GM21529 (cell line): ENCODE data around the gene TMEM18.
A peak's percentile ranks its signal among the peaks of the same experiment; 100 is the strongest.
"Not testable (repeated sequence)": the region's sequence is repeated elsewhere in the genome, so short reads cannot be mapped to it uniquely, and the experiment has no call there.

ENCODE experiments used
- ATAC-seq: cut with Tn5 transposase; IDR thresholded peaks from one replicate; pipeline ENCODE4 v1.9.1; 2021; ENCODE audit not compliant: unreplicated experiment

TMEM18 gene

DNA sequence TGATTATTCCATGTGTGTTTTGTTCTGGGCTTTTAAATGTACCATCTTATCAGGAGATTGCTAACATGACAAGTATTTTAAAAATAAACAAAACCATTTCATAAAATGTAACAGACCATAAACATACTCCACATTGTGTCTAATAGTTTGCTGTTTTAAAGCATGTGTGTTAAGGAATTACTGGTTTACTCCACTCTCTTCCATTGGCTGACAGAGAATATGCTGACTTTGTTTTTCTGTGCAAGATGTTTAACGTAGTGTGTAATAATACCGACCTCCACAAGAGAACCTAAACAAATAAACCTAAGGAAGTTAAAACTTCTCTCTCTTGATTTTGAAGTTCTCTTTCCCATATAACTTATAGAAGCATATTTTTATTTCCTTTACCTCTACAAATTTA is 17.0 kb upstream of the TMEM18 start:
- no peak for ATAC-seq

DNA sequence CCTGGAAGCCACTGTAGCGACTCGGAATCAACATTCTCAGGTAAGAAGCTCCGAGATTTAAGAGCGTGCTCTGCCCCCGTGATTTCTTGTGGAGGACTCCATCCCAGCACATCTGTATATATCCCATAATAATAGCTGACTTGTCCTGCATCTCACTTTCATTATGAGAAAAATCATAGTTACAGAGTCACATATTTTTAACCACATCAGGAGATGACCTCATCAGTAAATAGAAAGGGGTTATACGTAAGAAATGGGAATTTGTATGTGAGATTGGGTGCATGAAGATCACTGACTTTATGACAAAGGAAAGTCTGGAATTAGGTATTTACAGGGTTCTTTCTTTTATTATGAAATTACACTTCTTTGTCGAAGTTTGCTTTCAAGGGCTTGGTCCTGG is 16.4 kb upstream of the TMEM18 start:
- ATAC-seq = no peak

DNA sequence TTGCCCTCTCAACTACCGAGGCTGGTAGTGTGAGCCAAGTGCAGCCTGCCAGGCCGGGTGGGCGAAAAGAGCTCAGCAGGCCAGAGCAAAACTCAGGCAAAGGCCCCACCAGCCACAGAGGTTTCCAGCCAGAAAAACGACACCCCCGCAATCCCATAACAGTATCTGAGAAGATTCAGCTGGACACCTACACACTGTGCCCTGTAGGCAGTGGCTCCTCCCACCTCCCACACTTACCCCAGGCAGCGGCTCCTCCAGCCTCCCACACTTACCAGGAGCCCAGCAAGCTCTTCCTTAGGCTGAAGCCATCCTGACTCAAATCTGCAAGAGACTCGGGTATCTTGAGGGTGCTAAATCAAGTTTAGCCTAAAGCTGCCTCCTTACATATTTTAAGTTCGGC is 15.6 kb upstream of the TMEM18 start:
- ATAC-seq = no peak

DNA sequence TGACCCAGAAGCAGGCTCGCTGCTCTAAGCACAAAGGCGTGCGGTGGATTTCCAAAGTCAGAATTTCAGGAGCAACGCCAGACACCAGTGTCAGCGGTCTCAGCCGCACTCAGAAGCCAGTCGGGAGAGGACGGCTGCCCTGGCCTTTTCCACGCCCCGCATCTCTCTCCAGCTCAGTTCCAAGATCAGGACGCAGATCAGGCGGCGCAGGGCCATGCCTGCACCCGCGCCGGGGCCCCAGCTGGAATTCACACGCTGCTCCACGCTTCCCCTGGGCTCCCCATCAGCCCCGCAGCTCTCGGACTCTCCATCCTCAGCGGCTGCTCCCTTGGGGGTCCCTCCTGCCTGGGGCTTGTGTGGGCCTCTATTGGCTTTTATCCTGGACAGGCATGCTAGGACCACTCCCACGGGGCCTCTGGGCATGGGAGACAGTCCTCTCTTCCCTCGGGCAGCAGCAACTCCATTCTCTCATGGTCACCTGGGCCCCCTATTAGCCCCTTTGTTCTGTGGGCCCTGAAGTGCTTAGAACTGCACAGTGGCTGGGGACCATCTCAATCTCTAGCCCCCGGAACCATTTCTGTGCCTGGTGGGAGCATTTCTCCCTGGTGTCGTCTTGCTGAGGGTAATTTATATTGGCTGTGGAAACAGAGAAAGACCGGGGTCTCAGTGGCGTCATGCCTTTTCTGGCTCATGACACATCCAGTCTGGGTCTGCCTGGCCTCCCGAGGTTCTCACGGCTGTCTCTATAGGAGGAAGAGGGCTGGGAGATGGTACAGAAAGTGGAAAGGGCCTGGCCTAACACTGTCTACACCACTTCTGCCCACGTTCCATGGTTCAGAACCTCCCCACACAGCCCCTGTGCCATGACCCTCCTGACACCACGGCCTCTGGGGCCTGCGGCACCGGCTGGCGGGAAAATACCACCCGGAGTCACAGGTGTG is 14.9 kb upstream of the TMEM18 start:
- ATAC-seq = no peak

DNA sequence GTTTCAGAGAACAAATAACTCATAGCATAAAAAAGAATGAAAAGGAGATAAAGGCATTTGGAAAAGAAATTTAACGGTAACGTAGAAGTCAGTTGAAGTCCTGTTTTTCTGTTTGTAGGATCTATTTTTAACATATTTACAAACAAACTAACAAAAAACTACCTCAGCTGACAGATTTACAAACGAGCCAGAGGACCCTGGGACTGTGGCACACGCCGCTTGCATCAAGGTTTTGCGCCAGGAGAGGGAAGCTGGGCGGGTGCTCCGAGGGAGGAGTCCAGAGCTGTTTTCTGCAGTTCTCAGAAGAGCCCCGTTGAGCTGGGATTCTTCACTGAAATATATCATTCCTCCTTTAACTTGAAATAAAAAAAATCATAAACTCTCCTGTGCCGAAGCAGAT is 13.6 kb upstream of the TMEM18 start:
- no peak for ATAC-seq

DNA sequence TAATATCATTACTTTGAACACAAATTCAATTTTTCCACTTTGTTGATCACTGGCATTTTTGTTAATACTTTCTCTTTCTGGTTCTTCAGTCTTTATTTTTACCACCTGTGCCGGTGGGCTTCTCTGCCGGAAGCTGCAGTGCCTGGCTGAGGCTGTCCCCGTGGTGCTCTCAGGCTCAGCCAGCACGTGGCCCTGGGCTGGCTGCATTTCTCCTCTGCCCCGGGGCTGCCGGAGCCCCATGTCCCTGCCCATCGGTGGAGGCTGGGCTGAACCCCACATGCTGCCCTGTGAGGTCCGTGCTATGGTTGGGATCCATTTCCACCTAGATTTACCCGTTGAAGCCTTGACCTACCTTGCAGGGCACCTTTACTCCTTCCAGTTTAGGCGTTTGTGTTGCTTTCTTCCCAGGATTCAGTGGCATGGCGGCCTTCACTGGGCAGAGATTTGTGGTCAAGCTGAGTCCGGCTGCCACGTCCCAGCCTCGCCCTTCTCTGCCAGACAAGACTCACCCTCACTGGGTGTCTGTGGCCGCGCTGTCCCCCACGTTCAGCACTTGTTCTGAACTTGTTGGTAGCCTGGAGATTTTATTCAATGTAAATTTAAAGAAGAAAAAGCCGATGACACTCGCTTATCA is 12.8 kb upstream of the TMEM18 start:
- no peak for ATAC-seq

DNA sequence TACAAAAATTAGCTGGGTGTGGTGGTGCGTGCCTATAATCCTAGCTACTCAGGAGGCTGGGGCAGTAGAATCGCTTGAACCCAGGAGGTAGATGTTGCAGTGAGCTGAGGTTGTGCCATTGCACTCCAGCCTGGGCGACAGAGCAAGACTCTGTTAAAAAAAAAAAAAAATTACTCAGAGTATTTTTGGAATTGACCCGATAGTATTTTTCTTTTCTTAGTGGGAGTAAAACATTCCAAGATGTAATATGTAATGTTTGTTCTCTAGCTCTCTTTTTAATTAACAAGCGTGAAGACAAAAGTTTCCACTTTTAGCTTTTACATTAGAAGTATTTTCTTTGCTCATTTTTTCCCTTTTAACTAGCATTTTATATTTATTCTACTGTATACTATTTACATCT is 12.0 kb upstream of the TMEM18 start:
- no peak for ATAC-seq

DNA sequence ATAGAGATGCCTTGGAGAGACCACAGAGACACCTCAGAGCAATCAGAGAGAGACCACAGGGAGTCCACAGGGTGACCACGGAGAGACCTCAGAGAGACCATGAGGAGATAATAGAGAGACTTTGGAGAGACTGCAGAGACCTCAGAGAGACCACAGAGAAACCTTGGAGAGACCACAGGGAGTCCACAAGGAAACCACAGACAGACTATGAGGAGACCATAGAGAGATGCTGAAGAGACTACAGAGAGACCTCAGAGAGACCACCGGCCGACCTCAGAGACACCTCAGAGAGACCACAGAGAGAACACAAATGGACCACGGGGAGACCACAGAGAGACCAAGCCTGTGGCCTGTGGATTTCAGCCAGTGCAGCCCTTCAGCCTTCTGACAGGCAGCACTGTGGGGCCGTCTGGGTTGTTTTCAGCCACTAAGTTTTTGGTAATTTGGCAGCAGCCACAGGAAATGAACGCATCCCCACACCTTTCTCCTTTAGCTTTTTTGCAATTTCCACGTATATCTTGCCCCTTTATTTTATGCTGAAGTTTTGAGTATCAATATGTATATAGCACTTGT is 11.4 kb upstream of the TMEM18 start:
- no peak for ATAC-seq

DNA sequence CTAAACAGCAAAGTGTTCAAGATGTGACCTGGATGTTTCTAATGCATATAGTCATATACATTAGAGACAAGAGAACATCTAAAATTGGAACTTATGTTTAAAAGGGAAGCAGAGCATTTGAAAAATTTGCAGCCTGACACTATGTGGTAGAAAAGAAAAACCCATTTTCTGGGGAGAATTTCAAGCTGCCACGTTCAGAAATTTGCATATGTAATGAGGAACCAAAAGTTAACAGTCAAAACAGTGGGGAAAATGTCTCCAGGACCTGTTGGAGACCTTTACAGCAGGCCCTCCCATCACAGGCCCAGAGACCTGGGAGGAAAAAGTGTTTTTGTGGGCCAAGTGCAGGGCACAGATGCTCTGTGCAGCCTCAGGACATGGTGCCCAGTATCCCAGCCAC is 8.2 kb upstream of the TMEM18 start:
- no peak for ATAC-seq

DNA sequence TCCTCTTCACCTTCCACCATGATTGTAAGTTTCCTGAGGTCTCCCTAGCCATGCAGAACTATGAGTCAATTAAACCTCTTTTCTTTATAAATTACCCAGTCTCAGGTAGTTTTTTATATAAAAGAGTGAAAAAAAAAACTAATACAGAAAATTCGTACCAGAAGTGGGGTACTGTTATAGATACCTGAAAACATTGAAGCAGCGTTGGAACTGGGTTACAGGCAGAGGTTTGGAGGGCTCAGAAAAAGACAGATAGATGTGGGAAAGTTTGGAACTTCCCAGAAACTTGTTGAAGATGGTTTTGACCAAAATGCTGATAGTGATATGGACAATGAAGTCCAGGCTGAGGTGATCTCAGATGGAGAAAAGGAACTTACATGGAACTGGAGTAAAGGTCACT is 7.7 kb upstream of the TMEM18 start:
- ATAC-seq = not testable (repeated sequence)

DNA sequence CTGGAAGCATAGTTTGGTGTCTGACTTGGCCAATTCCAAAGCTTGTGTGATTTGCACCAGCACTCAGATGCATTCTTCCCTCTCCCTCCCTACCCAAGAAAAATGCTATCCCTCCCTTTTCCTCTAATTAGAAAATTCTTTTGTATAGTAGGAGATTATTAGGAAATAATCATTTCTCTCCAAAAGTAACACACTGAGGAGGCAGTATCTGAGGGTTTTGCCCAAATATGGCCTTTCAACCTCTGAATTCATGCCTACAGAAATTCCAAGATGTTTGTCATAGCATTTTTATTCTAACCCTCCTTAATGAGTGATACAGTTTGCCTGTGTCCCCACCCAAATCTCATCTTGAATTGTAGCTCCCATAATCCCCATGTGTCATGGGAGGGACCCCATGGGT is 5.0 kb upstream of the TMEM18 start:
- ATAC-seq = no peak

DNA sequence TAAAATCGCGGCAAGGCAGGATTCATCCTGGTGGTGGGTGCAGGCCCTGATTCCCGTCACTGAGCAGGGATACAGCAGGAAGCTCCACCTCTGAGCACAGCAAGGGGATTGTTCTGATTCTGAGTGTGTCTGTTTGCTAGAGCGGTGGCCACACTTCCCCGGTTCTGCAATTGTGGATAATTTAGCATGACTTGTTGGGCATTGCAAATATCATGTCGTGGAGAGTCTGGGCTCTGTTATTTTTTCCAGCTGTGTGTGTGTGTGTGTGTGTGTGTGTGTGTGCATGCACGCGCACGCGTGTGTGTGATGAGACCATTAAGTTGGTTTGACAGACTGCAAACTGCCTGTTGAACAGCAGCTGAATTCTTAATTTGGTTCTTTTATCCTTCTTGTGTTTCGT is 4.1 kb upstream of the TMEM18 start:
- ATAC-seq = no peak

DNA sequence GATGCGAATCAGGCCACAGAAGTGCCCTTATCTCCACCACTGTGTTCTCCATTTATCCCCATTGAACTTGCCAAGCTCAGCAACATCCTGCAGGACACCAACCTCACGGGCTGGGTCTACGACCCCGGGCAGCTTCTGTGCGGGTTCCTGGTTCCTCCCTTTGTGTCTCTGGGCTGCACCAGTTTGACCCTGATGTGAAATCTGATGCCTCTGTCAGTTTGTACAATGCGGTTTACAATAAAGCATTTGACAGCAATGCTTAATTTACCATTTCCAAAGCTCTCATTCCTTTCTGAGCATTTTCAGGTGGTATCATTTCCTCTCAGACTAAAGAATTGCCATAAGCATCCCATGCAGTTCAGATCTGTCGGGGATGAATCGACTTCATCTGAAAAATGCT is 3.3 kb upstream of the TMEM18 start:
- no peak for ATAC-seq

DNA sequence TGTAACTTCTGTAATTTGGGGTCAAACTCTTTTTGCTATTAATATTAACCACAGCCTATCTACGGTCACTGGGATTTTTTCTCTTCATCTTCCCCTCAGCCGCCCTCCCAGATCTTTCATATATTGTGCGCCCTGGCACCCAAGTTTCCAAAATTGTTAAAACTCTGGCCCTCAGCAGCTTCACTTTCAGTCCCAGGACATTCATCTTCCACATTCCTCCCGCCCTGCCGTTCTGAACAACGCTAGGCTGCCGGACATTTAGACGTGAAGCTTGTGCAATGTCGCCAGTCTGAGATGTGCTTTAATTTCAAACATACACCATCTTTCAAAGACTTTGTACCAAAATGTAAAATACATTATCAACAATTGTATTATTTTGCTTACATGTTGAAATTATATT is 1.8 kb upstream of the TMEM18 start:
- ATAC-seq = no peak

DNA sequence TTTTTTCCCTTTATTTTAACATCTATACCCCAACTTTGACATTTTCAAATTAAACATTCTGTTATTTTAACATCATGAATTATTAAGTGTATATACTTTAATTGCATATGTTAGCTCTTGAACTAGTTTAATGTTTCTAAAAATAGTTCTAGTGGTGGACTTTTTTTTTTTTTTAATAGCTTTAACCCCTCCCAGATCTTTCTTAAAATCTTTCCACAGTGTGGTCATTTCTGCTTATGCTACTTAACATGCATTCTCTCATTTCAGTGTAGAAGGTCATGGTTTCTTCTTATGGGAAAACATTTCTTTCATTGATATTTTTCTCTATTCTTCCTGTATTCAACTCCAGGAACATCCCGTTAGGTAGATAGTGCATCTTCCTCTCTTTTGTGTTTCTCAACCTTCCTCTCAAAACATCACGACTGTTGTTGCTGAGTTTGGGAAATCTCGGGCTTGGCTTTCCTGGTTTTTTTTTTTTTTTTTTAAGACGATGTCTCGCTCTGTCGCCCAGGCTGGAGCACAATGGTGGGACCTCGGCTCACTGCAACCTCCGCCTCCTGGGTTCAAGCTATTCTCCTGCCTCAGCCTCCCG is 849 bp upstream of the TMEM18 start:
- no peak for ATAC-seq

DNA sequence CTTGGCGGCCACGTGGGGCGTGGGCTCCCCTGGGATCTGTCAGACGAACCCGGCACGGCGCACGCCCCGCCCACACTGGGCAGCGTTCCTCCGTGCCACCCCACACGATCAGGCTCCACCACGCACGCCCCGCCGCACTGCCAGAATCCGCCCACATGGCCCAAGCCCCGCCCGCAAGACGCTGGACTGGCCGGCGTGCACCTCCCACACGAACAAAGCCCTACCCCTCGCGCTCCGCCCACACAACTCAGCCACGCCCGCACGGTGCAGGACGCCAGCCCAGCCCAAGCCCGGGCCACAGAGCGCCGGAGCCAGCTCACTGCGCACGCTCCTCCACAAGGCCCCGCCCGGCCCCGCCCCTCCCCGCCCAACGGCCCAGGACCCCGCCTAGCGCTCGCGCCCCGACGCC is 555 bp downstream of the TMEM18 start:
- peak; percentile 75 for ATAC-seq

DNA sequence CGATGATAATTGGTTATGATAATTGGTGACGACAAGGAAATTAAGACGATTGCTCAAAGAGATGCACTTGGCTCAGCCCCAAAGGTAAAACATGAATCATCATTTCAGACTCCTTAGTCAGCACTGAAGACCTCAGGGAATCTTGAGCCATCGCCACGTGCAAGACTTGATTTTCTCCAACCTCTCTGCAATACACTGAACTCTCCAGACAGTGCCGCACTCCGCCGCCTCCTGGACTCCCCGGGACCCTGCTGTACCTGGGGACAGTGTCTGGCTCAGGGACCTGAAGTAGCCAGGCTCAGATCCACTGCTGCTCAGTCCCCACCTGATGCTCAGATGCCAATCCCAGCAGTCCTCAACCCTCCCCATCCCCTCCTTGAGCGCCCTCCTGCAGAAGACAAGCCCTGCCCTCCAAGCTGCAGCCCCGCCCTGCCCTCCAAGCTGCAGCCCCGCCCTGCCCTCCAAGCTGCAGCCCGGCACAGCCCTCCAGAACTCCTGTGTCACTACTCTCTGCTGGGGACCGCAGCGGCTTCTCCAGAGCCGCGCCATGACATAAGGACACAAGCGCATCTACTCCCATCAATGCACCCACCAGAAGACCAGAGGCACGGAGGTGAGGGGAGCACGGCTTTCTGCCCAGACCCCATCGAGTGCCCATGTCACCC is 1.1 kb downstream of the TMEM18 start:
- ATAC-seq = peak; percentile 41

DNA sequence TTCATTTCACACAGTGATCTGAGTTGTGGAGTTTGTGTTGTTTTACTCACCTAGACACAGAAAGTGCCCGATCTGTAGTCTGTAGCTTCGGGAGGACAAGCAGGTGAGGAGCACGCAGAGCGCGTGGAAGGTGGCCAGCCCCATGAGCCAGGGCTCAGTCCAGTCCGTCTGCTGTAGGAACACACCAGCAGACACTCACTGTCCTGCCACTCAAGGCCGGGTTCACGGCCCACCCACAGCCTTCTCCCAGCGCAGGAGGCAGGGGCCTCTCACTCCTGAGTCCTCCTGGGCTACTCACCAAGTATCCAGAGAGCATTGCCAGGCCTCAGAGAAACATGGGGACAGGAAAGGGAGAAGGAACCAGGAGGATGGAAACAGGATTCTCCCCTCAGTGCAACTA is 1.7 kb downstream of the TMEM18 start:
- ATAC-seq = no peak

DNA sequence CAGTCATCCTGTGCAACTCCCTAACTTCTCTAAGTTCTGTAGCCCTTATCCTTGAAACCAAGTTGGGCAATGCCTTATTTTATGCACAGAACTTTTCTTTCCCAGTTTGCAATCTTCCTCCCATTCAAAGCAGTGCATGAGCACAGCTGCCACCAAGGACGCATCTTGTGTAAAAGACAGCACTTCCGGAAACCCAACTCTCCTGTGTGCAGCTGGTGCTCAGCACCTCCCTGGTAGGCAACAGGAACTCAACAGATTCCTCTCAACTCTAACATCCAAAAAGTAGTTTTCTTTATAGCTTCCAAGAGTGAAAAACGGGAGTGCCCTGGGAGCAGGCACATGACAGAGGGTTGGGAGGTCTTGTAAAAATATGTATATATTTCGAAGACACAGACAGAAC is 2.2 kb downstream of the TMEM18 start:
- ATAC-seq = no peak

DNA sequence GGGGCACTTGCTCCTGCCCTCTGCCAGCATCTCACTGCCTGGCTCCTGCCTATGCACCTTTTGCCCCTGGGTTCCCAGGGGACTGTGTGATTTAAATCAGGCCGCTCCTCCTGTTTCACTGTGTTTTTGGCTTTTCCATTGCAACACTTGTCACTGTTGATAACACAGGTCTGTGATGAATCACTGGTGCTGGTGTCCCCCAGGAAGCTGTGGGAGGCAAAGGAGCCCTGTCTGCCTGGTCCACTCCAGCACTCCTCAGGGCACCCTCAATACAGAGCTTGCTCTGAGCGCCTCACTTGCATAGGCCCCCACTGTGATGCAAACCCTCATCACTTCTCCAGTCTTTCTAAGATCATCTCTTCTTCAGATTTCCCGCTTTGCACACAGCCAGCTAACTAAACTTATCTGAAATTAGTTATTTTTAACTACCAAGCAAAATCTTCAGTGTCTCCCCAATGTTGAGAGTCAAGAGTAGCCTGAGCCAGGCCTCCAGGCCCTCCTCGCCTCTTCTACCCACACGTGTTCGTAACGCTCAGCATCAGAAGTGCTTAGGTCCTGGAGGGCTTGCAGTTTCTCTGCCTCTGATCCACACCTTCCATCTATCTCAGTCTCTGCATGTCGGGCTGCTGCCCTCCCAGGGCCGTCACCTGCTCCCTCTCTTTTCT is 2.8 kb downstream of the TMEM18 start:
- no peak for ATAC-seq
